ENCODE data around the gene ORC3. TPM values are rescaled to one million over a fixed set of nuclear protein-coding genes. Genes with fewer than 3 reads are reported as not detected.
"Not testable (repeated sequence)": the region's sequence is repeated elsewhere in the genome, so short reads cannot be mapped to it uniquely, and the experiment has no call there.

Gene ORC3
- total and polyA plus RNA-seq, 2 donors (not counting 3 experiments of a cell fraction or from before 2014, with no cell fraction given) = 9.2 to 17.9 TPM

- TF ChIP-seq POLR2A (IDR thresholded peaks at IDR 0.05; ENCODE audit: low read depth, low read length) = no peak
- no peak for TF ChIP-seq JUN (IDR thresholded peaks at IDR 0.05; ENCODE audit: borderline replicate concordance, insufficient read depth, insufficient read length, low read depth)
- no peak for TF ChIP-seq FOS (IDR thresholded peaks at IDR 0.05; ENCODE audit: borderline replicate concordance, insufficient read depth, low read length)
- no peak for TF ChIP-seq EZH2 (IDR thresholded peaks at IDR 0.05; ENCODE audit: borderline replicate concordance, low read depth, low read length, severe bottlenecking)
- Histone ChIP-seq H3K4me2 (ENCODE audit: insufficient read depth, low read length) (no peak overlapping the region), H3K9me3 (replicated peaks; ENCODE audit: control insufficient read depth, insufficient read depth, low read length) (no peaks in the 10 kb centered on the region), H3K27me3 (ENCODE audit: control insufficient read depth in 2 of 2, insufficient read depth in 2 of 2, low read length in 2 of 2) (no peaks in the 10 kb centered on the region), H3K9ac (replicated peaks; ENCODE audit: extremely low read depth, insufficient read depth, low read length) (no peak overlapping the region), H2AFZ (ENCODE audit: low read depth, low read length) (no peak overlapping the region), H3K4me1 (ENCODE audit: control insufficient read depth, extremely low read depth, insufficient read depth, low read length) (peaks cover 5% of the 10 kb centered on the region), H3K36me3 (ENCODE audit: control insufficient read depth in 2 of 2, extremely low read depth in 1 of 2, insufficient read depth in 2 of 2, low read length in 2 of 2) (no peaks in the 10 kb centered on the region), H3K79me2 (ENCODE audit: control insufficient read depth, insufficient read depth, low read length) (no peaks in the 10 kb centered on the region), H4K20me1 (replicated peaks; ENCODE audit: control insufficient read depth, extremely low read depth, insufficient read depth, low read length) (no peaks in the 10 kb centered on the region), H3K9me1 (replicated peaks; ENCODE audit: control insufficient read depth, extremely low read depth, insufficient read depth, low read length) (no peaks in the 10 kb centered on the region), H3K27ac (ENCODE audit: insufficient read depth, low read depth, low read length) (no peak overlapping the region), H3K4me3 (replicated peaks in 1 of 3; ENCODE audit: insufficient read depth in 1 of 3, low read depth in 1 of 3, low read length in 3 of 3) (no peak overlapping the region)
- DNase-seq (ENCODE audit: low read depth, low spot score) (no peak), FAIRE-seq (no peak)
- dilution Hi-C loops (cut with MboI; ENCODE audit: extremely low pct_ligation_motif_present, low sequenced_read_pairs) (no loop called here), intact Hi-C loops (cut with micrococcal nuclease) (no loop called here)
- ChIA-PET CTCF (no interaction called here), POLR2A (no interaction called here)
- BruUV-seq (replicated peaks) = no TSS peak
Observed at GRCh38 chr6:87710090-87710489, 120.2 kb downstream of the ORC3 start.

GRCh38 chr6:87712713-87713112, 122.8 kb downstream of the ORC3 start:
- H3K9me1 ChIP-seq (replicated peaks; ENCODE audit: control insufficient read depth, extremely low read depth, insufficient read depth, low read length); H3K4me2 ChIP-seq (ENCODE audit: insufficient read depth, low read length); FAIRE-seq; H3K79me2 ChIP-seq (ENCODE audit: control insufficient read depth, insufficient read depth, low read length); BruUV-seq (replicated peaks); dilution Hi-C loops (cut with MboI; ENCODE audit: extremely low pct_ligation_motif_present, low sequenced_read_pairs); H3K27ac ChIP-seq (ENCODE audit: insufficient read depth, low read depth, low read length); H3K27me3 ChIP-seq (ENCODE audit: control insufficient read depth in 2 of 2, insufficient read depth in 2 of 2, low read length in 2 of 2); H3K36me3 ChIP-seq (ENCODE audit: control insufficient read depth in 2 of 2, extremely low read depth in 1 of 2, insufficient read depth in 2 of 2, low read length in 2 of 2); H4K20me1 ChIP-seq (replicated peaks; ENCODE audit: control insufficient read depth, extremely low read depth, insufficient read depth, low read length); intact Hi-C loops (cut with micrococcal nuclease); H3K9me3 ChIP-seq (replicated peaks; ENCODE audit: control insufficient read depth, insufficient read depth, low read length); CTCF ChIA-PET; H3K9ac ChIP-seq (replicated peaks; ENCODE audit: extremely low read depth, insufficient read depth, low read length); POLR2A ChIA-PET; H2AFZ ChIP-seq (ENCODE audit: low read depth, low read length); H3K4me3 ChIP-seq (replicated peaks in 1 of 3; ENCODE audit: insufficient read depth in 1 of 3, low read depth in 1 of 3, low read length in 3 of 3); H3K4me1 ChIP-seq (ENCODE audit: control insufficient read depth, extremely low read depth, insufficient read depth, low read length); DNase-seq (ENCODE audit: low read depth, low spot score): not testable (repeated sequence)
